Endothelial cell (in vitro differentiated cells): ENCODE data around the gene MAML2. TPM values are rescaled to one million over a fixed set of nuclear protein-coding genes. Genes with fewer than 3 reads are reported as not detected.

Experiments
- DNase-seq: peaks from one replicate; pipeline ENCODE4 v3.0.0; 2021; ENCODE audit warnings: low spot score
- H3K27ac Mint-ChIP-seq: one replicate; pipeline ENCODE4 v1.8.0; 2021; ENCODE audit warnings: mixed read lengths, inconsistent platforms; ENCODE audit not compliant: unreplicated experiment
- H3K27me3 Mint-ChIP-seq: one replicate; pipeline ENCODE4 v1.8.0; 2021; ENCODE audit warnings: mild to moderate bottlenecking, moderate library complexity, mixed read lengths, inconsistent platforms; ENCODE audit not compliant: unreplicated experiment
- H3K36me3 Mint-ChIP-seq: one replicate; pipeline ENCODE4 v1.8.0; 2021; ENCODE audit warnings: mild to moderate bottlenecking, low read depth, mixed read lengths, inconsistent platforms; ENCODE audit not compliant: unreplicated experiment
- H3K4me1 Mint-ChIP-seq: one replicate; pipeline ENCODE4 v1.8.0; 2021; ENCODE audit warnings: mild to moderate bottlenecking, mixed read lengths, inconsistent platforms; ENCODE audit not compliant: unreplicated experiment
- H3K4me3 Mint-ChIP-seq: one replicate; pipeline ENCODE4 v1.8.0; 2021; ENCODE audit warnings: mild to moderate bottlenecking, mixed read lengths, inconsistent platforms; ENCODE audit not compliant: unreplicated experiment
- H3K9me3 Mint-ChIP-seq: one replicate; pipeline ENCODE4 v1.8.0; 2021; ENCODE audit warnings: mixed read lengths, inconsistent platforms; ENCODE audit not compliant: unreplicated experiment
- CTCF ChIP-seq: fragments of 200-600 bp; sonication (generic); IDR thresholded peaks from one replicate; pipeline ENCODE4 v1.5.0; 2021; ENCODE audit warnings: antibody characterized with exemption; ENCODE audit not compliant: unreplicated experiment
- total RNA-seq: library from RNA; stranded (reverse); fragmentation: NEBNext Ultra II Directional; extraction: Animal tissue kit (Norgen Biotek cat#: 25700); gene quantifications from one replicate; pipeline ENCODE4 v1.2.1, GENCODE V29; 2021; ENCODE audit not compliant: unreplicated experiment

MAML2 gene
- total RNA-seq, 1 donor from 2014 or later = 6.2 TPM

GRCh38 chr11:95999711-96000406, 343.1 kb downstream of the MAML2 start:
- DNase-seq = peak; percentile 10
- Mint-ChIP-seq H3K9me3 (no peaks in the 10 kb centered on the region), H3K36me3 (no peaks in the 10 kb centered on the region), H3K27me3 (peaks cover 10% of the 10 kb centered on the region), H3K4me1 (peaks cover 24% of the 10 kb centered on the region), H3K27ac (peak overlapping the region; percentile 99), H3K4me3 (no peak overlapping the region)
- TF ChIP-seq CTCF = no peak

DNA sequence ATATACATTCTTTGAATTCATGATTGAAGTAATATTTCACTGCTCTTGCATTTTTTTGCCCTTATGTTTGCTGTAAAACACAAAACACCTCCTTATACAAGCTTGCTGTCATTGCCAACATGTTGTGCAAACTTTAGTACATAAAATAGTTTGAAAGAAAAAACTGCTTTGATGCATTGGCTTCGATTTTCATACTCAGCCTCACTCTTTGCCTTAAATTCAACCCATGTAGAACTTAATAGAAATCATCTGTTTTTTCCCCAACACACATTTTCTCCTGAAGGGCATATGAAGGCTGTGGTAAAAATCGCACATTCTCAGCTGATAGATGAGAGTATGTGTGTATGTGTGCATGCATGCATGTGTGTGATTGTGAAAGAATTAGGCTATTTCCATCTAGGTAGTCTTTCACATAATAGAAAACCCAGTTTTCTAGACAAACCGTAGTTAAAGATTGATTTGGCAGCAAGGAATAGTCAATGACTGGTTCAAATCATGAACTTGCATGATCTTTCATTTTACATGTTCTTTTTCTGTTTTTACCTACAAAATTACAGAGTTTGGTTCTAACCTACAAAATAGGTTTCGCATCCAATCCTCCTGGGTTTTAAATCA, 346.3 kb downstream of the MAML2 start:
- no peak for TF ChIP-seq CTCF
- no peak for DNase-seq
- Mint-ChIP-seq H3K9me3 (no peaks in the 10 kb centered on the region), H3K4me1 (peaks cover 29% of the 10 kb centered on the region), H3K27ac (no peak overlapping the region), H3K36me3 (no peaks in the 10 kb centered on the region), H3K4me3 (no peak overlapping the region), H3K27me3 (peaks cover 7% of the 10 kb centered on the region)

- H3K36me3 Mint-ChIP-seq = no peaks in the 10 kb centered on the region
- DNase-seq = no peak
- peaks cover 11% of the 10 kb centered on the region for H3K4me1 Mint-ChIP-seq
- no peak for TF ChIP-seq CTCF
- H3K27me3 Mint-ChIP-seq = peaks cover 3% of the 10 kb centered on the region
- H3K27ac Mint-ChIP-seq = peak overlapping the region; percentile 4
- H3K4me3 Mint-ChIP-seq = no peak overlapping the region
- H3K9me3 Mint-ChIP-seq = no peaks in the 10 kb centered on the region
These were observed 348.7 kb downstream of the MAML2 start for GRCh38 chr11:95994329-95994728.

DNA sequence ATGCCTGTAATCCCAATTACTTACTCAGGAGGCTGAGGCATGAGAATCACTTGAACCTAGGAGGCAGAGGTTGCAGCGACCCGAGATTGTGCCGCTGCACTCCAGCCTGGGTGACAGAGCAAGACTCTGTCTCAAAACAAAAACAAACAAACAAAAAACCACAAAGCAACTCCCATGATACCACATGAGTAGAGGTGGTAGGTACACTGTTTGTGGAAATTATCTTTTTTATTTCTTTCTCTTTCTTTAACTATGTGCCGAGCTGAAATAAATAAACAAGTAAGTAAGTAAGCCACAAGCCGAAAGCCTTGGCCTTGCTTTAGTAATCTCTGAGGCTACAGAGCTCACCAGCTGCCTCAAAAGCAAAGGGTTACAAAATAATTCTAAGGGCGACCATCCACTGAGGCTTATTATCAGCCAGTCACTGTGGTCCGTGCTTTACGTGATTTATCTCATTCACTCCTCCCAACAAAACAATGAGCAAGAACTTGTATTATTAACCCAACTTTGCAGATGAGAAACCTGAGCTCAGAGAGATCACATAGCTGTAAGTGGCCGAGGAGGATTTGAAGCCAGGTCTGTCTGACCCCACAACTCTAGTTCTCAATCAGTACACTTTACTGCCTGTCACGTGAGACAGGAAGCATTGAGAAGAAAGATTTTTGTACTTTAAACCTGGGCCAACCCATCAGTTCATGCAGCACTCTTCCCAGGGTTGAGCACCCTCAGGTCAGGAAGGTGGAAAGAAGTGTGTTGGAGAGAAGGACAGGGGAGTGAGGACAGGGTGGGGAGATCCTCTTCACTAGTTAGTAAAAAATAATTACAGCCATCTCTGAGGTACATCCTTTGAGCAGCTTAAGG, 349.3 kb downstream of the MAML2 start:
- no peak overlapping the region for H3K4me3 Mint-ChIP-seq
- H3K4me1 Mint-ChIP-seq = peaks cover 8% of the 10 kb centered on the region
- no peak for DNase-seq
- H3K9me3 Mint-ChIP-seq = no peaks in the 10 kb centered on the region
- H3K36me3 Mint-ChIP-seq = no peaks in the 10 kb centered on the region
- TF ChIP-seq CTCF = no peak
- H3K27me3 Mint-ChIP-seq = peaks cover 3% of the 10 kb centered on the region
- no peak overlapping the region for H3K27ac Mint-ChIP-seq
